HK-2 (cell line): Measurements from ENCODE around the gene ZNF165.
A peak's percentile ranks its signal among the peaks of the same experiment; 100 is the strongest.
"Not testable (repeated sequence)": the region's sequence is repeated elsewhere in the genome, so short reads cannot be mapped to it uniquely, and the experiment has no call there.

Source experiments
- DNase-seq: peaks from one replicate; pipeline ENCODE4 v3.0.0-alpha.2; 2018; ENCODE audit not compliant: unreplicated experiment

ZNF165 gene

GRCh38 chr6:28121876-28122275 lies 41.5 kb downstream of the ZNF165 start:
- DNase-seq = no peak

GRCh38 chr6:28122283-28122682 lies 41.9 kb downstream of the ZNF165 start:
- DNase-seq = not testable (repeated sequence)

- peak; percentile 82 for DNase-seq
Observed at GRCh38 chr6:28124350-28124970, 44.1 kb downstream of the ZNF165 start, which contains the start of gene ZSCAN16. TSS of gene ZSCAN16 (plus strand) at chr6:28124609. CDS start at chr6:28125444, 835 bp downstream.

- DNase-seq = no peak
Observed at GRCh38 chr6:28124971-28125353, 44.6 kb downstream of the ZNF165 start.

- DNase-seq = no peak
Observed at GRCh38 chr6:28125401-28125800, 45.0 kb downstream of the ZNF165 start.

GRCh38 chr6:28134015-28134414 lies 53.6 kb downstream of the ZNF165 start:
- DNase-seq = peak; percentile 17

- DNase-seq = no peak
Observed at GRCh38 chr6:28134716-28135115, 54.3 kb downstream of the ZNF165 start.

- DNase-seq = no peak
Observed at GRCh38 chr6:28135393-28135792, 55.0 kb downstream of the ZNF165 start.

GRCh38 chr6:28136585-28137504 lies 56.5 kb downstream of the ZNF165 start:
- DNase-seq = peak; percentile 89

GRCh38 chr6:28137505-28137981 lies 57.2 kb downstream of the ZNF165 start:
- no peak for DNase-seq
